ACC112 (cell line): Measurements from ENCODE around the gene NAV2.

Experiments used
- H2AFZ ChIP-seq: fragments of 200-600 bp; sonication (generic); one replicate; pipeline ENCODE4 v1.6.0; 2017; ENCODE audit warnings: antibody characterized with exemption, low read length; ENCODE audit not compliant: unreplicated experiment
- H3K27ac ChIP-seq: fragments of 200-600 bp; sonication (generic); 2 replicates; pipeline ENCODE4 v1.5.1; 2014; ENCODE audit warnings: low read depth, mild to moderate bottlenecking, antibody characterized with exemption, low read length, moderate library complexity
- H3K27me3 ChIP-seq: fragments of 200-600 bp; sonication (generic); 2 replicates; pipeline ENCODE4 v1.6.1; 2014; ENCODE audit warnings: mild to moderate bottlenecking, antibody characterized with exemption, low read length, moderate library complexity, mixed read lengths; ENCODE audit not compliant: insufficient read depth
- H3K36me3 ChIP-seq: fragments of 200-600 bp; sonication (generic); 2 replicates; pipeline ENCODE4 v1.6.1; 2016; ENCODE audit warnings: mild to moderate bottlenecking, antibody characterized with exemption, low read length, moderate library complexity, mixed read lengths; ENCODE audit not compliant: insufficient read depth
- H3K4me1 ChIP-seq: fragments of 200-600 bp; sonication (generic); one replicate; pipeline ENCODE4 v1.6.1; 2016; ENCODE audit warnings: low read length, mixed read lengths; ENCODE audit not compliant: insufficient read depth, unreplicated experiment, control insufficient read depth
- H3K4me3 ChIP-seq: fragments of 200-600 bp; sonication (generic); 2 replicates; pipeline ENCODE4 v1.5.1; 2014; ENCODE audit warnings: mild to moderate bottlenecking, low read depth, low read length
- H3K79me2 ChIP-seq: fragments of 200-600 bp; sonication (generic); one replicate; pipeline ENCODE4 v1.6.0; 2016; ENCODE audit warnings: low read length; ENCODE audit not compliant: control insufficient read depth, unreplicated experiment, insufficient read depth

NAV2 gene

GRCh38 chr11:19940831-19941230 is 228.2 kb downstream of the NAV2 start:
- no peak overlapping the region for H2AFZ ChIP-seq
- no peaks in the 10 kb centered on the region for H3K4me1 ChIP-seq
- H3K36me3 ChIP-seq: peaks cover 48% of the 10 kb centered on the region
- H3K27me3 ChIP-seq: no peaks in the 10 kb centered on the region
- peaks cover 9% of the 10 kb centered on the region for H3K79me2 ChIP-seq
- H3K27ac ChIP-seq: no peak overlapping the region
- H3K4me3 ChIP-seq: no peak overlapping the region

DNA sequence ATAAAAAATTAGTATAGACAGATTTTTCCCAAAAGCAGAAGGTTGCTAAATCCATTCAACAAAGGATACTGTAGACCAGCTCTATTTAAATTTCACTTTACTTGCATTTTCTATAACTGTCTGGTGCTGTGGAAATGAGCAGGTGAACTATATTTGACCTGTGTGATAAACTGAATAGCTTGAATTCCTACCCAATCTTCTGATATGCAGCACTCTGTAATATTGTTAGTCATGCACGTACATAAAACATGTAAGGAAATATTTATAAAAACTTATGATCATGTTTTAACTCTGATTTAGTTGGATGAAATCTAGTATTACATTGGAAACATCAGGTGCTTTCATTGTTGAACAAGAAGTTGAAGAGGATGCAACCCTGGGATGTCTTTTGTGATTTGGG is 234.0 kb downstream of the NAV2 start:
- Histone ChIP-seq H3K4me3 (no peak overlapping the region), H2AFZ (no peak overlapping the region), H3K4me1 (peaks cover 19% of the 10 kb centered on the region), H3K27ac (peak overlapping the region; percentile 25; the same call in 1 of the 2 replicates), H3K36me3 (peaks cover 41% of the 10 kb centered on the region), H3K79me2 (peaks cover 4% of the 10 kb centered on the region), H3K27me3 (no peaks in the 10 kb centered on the region)

- Histone ChIP-seq H3K27ac (peak overlapping the region; percentile 25; the same call in 1 of the 2 replicates), H3K79me2 (peaks cover 13% of the 10 kb centered on the region), H3K27me3 (no peaks in the 10 kb centered on the region), H3K4me3 (no peak overlapping the region), H3K36me3 (peaks cover 33% of the 10 kb centered on the region), H3K4me1 (peaks cover 28% of the 10 kb centered on the region), H2AFZ (no peak overlapping the region)
Observed at GRCh38 chr11:19947537-19948114, 235.0 kb downstream of the NAV2 start.

DNA sequence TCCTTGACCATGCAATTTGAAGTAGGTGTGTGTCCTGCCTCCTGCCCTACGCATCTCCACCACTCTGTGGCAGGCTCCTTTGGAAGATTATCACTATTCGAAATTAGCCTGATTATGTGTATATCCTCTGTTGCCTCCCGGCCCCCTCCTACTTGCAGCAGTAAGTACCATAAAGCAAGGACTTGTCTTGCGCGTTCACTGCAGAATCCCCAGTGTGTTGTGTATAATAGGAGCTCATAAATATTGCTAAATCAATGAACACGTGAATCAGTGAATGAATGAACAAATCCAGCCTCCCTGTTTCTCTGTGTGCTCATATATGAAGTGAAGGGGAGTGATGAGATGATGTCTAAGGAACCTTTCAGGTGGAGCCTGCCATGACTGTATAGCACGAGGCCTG is 237.0 kb downstream of the NAV2 start:
- Histone ChIP-seq H3K36me3 (peaks cover 33% of the 10 kb centered on the region), H3K27ac (no peak overlapping the region; the same call in 1 of the 2 replicates), H3K4me3 (no peak overlapping the region), H3K4me1 (peaks cover 48% of the 10 kb centered on the region), H2AFZ (no peak overlapping the region), H3K27me3 (no peaks in the 10 kb centered on the region), H3K79me2 (peaks cover 29% of the 10 kb centered on the region)

- Histone ChIP-seq H3K27me3 (no peaks in the 10 kb centered on the region), H3K27ac (peak overlapping the region; percentile 89), H3K36me3 (peaks cover 19% of the 10 kb centered on the region; the same call in 1 of the 2 replicates), H3K4me1 (peaks cover 55% of the 10 kb centered on the region), H3K4me3 (peak overlapping the region; percentile 0; the same call in 1 of the 2 replicates), H3K79me2 (peaks cover 48% of the 10 kb centered on the region), H2AFZ (no peak overlapping the region)
Observed at GRCh38 chr11:19951558-19952115, 239.0 kb downstream of the NAV2 start.

DNA sequence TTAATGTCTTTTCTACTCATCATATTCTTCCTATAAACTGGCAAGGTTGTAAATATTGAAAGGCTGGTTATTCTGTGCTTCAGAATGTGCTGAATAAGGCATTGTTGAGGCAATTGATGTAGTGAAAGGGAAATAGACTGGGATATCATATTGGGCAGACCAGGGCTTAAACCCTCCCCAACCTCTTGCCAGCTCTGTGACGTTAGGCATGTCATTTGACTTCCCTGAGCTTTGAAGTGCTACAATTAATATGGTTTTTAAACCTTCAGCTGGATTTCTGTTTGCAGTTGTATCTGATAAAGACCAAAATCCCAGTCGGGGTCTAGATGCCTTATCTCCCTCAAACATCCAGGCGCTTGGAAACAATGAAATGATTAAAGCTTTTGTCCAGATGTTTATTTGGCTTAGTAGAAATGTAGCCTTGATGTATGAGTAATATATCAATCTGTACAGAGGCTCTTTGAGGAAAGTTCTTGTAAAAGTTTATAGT is 239.5 kb downstream of the NAV2 start:
- Histone ChIP-seq H3K27me3 (no peaks in the 10 kb centered on the region), H3K4me3 (peak overlapping the region; percentile 0; the same call in 1 of the 2 replicates), H3K4me1 (peaks cover 59% of the 10 kb centered on the region), H3K27ac (peak overlapping the region; percentile 89), H3K36me3 (peaks cover 24% of the 10 kb centered on the region; the same call in 1 of the 2 replicates), H2AFZ (no peak overlapping the region), H3K79me2 (peaks cover 51% of the 10 kb centered on the region)

GRCh38 chr11:19952911-19953310 is 240.3 kb downstream of the NAV2 start:
- H2AFZ ChIP-seq: no peak overlapping the region
- H3K27ac ChIP-seq: peak overlapping the region; percentile 89
- H3K4me3 ChIP-seq: peak overlapping the region; percentile 0; the same call in 1 of the 2 replicates
- peaks cover 59% of the 10 kb centered on the region for H3K4me1 ChIP-seq
- peaks cover 57% of the 10 kb centered on the region for H3K79me2 ChIP-seq
- H3K27me3 ChIP-seq: no peaks in the 10 kb centered on the region
- H3K36me3 ChIP-seq: peaks cover 25% of the 10 kb centered on the region; the same call in 1 of the 2 replicates

GRCh38 chr11:19953336-19953735 is 240.7 kb downstream of the NAV2 start:
- Histone ChIP-seq H3K4me1 (peaks cover 59% of the 10 kb centered on the region), H3K4me3 (peak overlapping the region; percentile 0; the same call in 1 of the 2 replicates), H3K27ac (peak overlapping the region; percentile 89)

GRCh38 chr11:19953909-19954308 is 241.3 kb downstream of the NAV2 start:
- Histone ChIP-seq H3K27me3 (no peaks in the 10 kb centered on the region), H3K27ac (peak overlapping the region; percentile 89), H3K4me1 (peaks cover 59% of the 10 kb centered on the region), H3K4me3 (peak overlapping the region; percentile 0; the same call in 1 of the 2 replicates), H2AFZ (no peak overlapping the region), H3K79me2 (peaks cover 60% of the 10 kb centered on the region), H3K36me3 (peaks cover 23% of the 10 kb centered on the region; the same call in 1 of the 2 replicates)

More at GRCh38 chr11:19953336-19953735, 240.7 kb downstream of the NAV2 start:
- H3K79me2 ChIP-seq: peaks cover 60% of the 10 kb centered on the region
- no peak overlapping the region for H2AFZ ChIP-seq
- H3K27me3 ChIP-seq: no peaks in the 10 kb centered on the region
- H3K36me3 ChIP-seq: peaks cover 25% of the 10 kb centered on the region; the same call in 1 of the 2 replicates

GRCh38 chr11:19954899-19955298 is 242.3 kb downstream of the NAV2 start:
- Histone ChIP-seq H3K4me1 (peaks cover 59% of the 10 kb centered on the region), H3K27me3 (no peaks in the 10 kb centered on the region), H3K4me3 (no peak overlapping the region), H3K79me2 (peaks cover 69% of the 10 kb centered on the region), H3K36me3 (peaks cover 17% of the 10 kb centered on the region; the same call in 1 of the 2 replicates), H3K27ac (peak overlapping the region; percentile 89; the same call in 1 of the 2 replicates), H2AFZ (no peak overlapping the region)
